Activated B cell treated with CpG ODN at 0.5 μM for 24 hours (primary cell): Measurements from ENCODE around the gene LOXHD1. TPM values are rescaled to one million over a fixed set of nuclear protein-coding genes. Genes with fewer than 3 reads are reported as not detected.

Source experiments
- ATAC-seq: fragments of 200-7000 bp; cut with Tn5 transposase; one replicate; pipeline ENCODE4 v1.10.0; 2021; ENCODE audit warnings: low read depth, mild to moderate bottlenecking, moderate library complexity
- CTCF ChIA-PET: fragments of 350-600 bp; sonication (Branson Sonifier 250); formaldehyde crosslinking; loops from one replicate; lab custom pipeline; 2021; ENCODE audit warnings: antibody characterized with exemption; lab: Charles Lee
- POLR2A ChIA-PET: fragments of 350-600 bp; sonication (Branson Sonifier 250); formaldehyde crosslinking; loops from one replicate; lab custom pipeline; 2021; ENCODE audit warnings: antibody characterized with exemption; lab: Charles Lee
- DNase-seq: peaks from one replicate; pipeline ENCODE4 v3.0.0; 2022
- H3K27ac Mint-ChIP-seq: one replicate; pipeline ENCODE4 v1.8.0; 2020; ENCODE audit warnings: mixed read lengths
- H3K27me3 Mint-ChIP-seq: one replicate; pipeline ENCODE4 v1.8.0; 2021; ENCODE audit warnings: mixed read lengths
- H3K36me3 Mint-ChIP-seq: one replicate; pipeline ENCODE4 v1.8.0; 2021; ENCODE audit warnings: low read depth, mixed read lengths
- H3K4me1 Mint-ChIP-seq: one replicate; pipeline ENCODE4 v1.8.0; 2021; ENCODE audit warnings: mixed read lengths
- H3K4me3 Mint-ChIP-seq: one replicate; pipeline ENCODE4 v1.8.0; 2020; ENCODE audit warnings: mild to moderate bottlenecking, mixed read lengths
- H3K9me3 Mint-ChIP-seq: one replicate; pipeline ENCODE4 v1.8.0; 2020; ENCODE audit warnings: mixed read lengths
- intact Hi-C: fragments of 100-400 bp; cut with micrococcal nuclease; formaldehyde crosslinking; loops from one replicate; pipeline ENCODE4 v1.15.1; 2024
- total RNA-seq: library from RNA; stranded (reverse); gene quantifications from 2 replicates; pipeline ENCODE4 v1.2.3, GENCODE V29; 2022
- TF ChIP-seq, protein P1 (sequence below): fragments of 200-600 bp; IDR thresholded peaks from one replicate; pipeline ENCODE4 v1.8.0; 2022; ENCODE audit warnings: antibody characterized with exemption, mild to moderate bottlenecking

LOXHD1 gene
- total RNA-seq, 1 donor from 2014 or later: not detected

GRCh38 chr18:46700066-46700824, 43.2 kb upstream of the LOXHD1 start:
- Mint-ChIP-seq H3K9me3 (peaks cover 4% of the 10 kb centered on the region), H3K4me1 (no peaks in the 10 kb centered on the region), H3K27ac (no peak overlapping the region), H3K4me3 (no peak overlapping the region), H3K36me3 (no peaks in the 10 kb centered on the region), H3K27me3 (peaks cover 4% of the 10 kb centered on the region)
- ATAC-seq (no peak), DNase-seq (no peak)
- ChIA-PET CTCF (no interaction called here), POLR2A (no interaction called here)
- TF ChIP-seq, protein P1, sequence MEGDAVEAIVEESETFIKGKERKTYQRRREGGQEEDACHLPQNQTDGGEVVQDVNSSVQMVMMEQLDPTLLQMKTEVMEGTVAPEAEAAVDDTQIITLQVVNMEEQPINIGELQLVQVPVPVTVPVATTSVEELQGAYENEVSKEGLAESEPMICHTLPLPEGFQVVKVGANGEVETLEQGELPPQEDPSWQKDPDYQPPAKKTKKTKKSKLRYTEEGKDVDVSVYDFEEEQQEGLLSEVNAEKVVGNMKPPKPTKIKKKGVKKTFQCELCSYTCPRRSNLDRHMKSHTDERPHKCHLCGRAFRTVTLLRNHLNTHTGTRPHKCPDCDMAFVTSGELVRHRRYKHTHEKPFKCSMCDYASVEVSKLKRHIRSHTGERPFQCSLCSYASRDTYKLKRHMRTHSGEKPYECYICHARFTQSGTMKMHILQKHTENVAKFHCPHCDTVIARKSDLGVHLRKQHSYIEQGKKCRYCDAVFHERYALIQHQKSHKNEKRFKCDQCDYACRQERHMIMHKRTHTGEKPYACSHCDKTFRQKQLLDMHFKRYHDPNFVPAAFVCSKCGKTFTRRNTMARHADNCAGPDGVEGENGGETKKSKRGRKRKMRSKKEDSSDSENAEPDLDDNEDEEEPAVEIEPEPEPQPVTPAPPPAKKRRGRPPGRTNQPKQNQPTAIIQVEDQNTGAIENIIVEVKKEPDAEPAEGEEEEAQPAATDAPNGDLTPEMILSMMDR: no peak
- intact Hi-C loops: no loop called here

- H3K9me3 Mint-ChIP-seq: peaks cover 4% of the 10 kb centered on the region
- POLR2A ChIA-PET: no interaction called here
- DNase-seq: no peak
- peaks cover 4% of the 10 kb centered on the region for H3K27me3 Mint-ChIP-seq
- no peak overlapping the region for H3K27ac Mint-ChIP-seq
- TF ChIP-seq, protein P1: no peak
- intact Hi-C loops: no loop called here
- no peaks in the 10 kb centered on the region for H3K36me3 Mint-ChIP-seq
- CTCF ChIA-PET: no interaction called here
- H3K4me1 Mint-ChIP-seq: no peaks in the 10 kb centered on the region
- no peak overlapping the region for H3K4me3 Mint-ChIP-seq
- no peak for ATAC-seq
Observed at GRCh38 chr18:46696702-46697101, 39.7 kb upstream of the LOXHD1 start.

GRCh38 chr18:46696268-46696667, 39.2 kb upstream of the LOXHD1 start:
- intact Hi-C loops: no loop called here
- Mint-ChIP-seq H3K4me1 (no peaks in the 10 kb centered on the region), H3K36me3 (no peaks in the 10 kb centered on the region), H3K27ac (no peak overlapping the region), H3K27me3 (peaks cover 4% of the 10 kb centered on the region), H3K4me3 (no peak overlapping the region), H3K9me3 (peaks cover 4% of the 10 kb centered on the region)
- no peak for ATAC-seq
- TF ChIP-seq, protein P1: no peak
- CTCF ChIA-PET: no interaction called here
- POLR2A ChIA-PET: no interaction called here
- DNase-seq: no peak

GRCh38 chr18:46693996-46694395, 37.0 kb upstream of the LOXHD1 start:
- H3K4me1 Mint-ChIP-seq: no peaks in the 10 kb centered on the region

GRCh38 chr18:46688853-46689525, 32.0 kb upstream of the LOXHD1 start:
- DNase-seq: no peak
- intact Hi-C loops: no loop called here
- TF ChIP-seq, protein P1: no peak
- H3K27me3 Mint-ChIP-seq: no peaks in the 10 kb centered on the region
- ChIA-PET POLR2A (no interaction called here), CTCF (no interaction called here)
- H3K4me1 Mint-ChIP-seq: no peaks in the 10 kb centered on the region
- ATAC-seq: no peak
- H3K4me3 Mint-ChIP-seq: no peak overlapping the region
- no peaks in the 10 kb centered on the region for H3K36me3 Mint-ChIP-seq
- H3K9me3 Mint-ChIP-seq: no peaks in the 10 kb centered on the region
- H3K27ac Mint-ChIP-seq: no peak overlapping the region

More at GRCh38 chr18:46693996-46694395, 37.0 kb upstream of the LOXHD1 start:
- Mint-ChIP-seq H3K4me3 (no peak overlapping the region), H3K9me3 (peaks cover 4% of the 10 kb centered on the region), H3K27ac (no peak overlapping the region), H3K36me3 (no peaks in the 10 kb centered on the region), H3K27me3 (peaks cover 4% of the 10 kb centered on the region)
- TF ChIP-seq, protein P1: no peak
- DNase-seq: no peak
- POLR2A ChIA-PET: no interaction called here
- CTCF ChIA-PET: interaction anchor here (1.2 kb wide), 1 partner anchor 36 kb away, joined by 3 read pairs; no protein-coding TSS in a partner anchor
- ATAC-seq: no peak
- intact Hi-C loops: no loop called here
